ENCODE measurements around the gene TCIRG1. TPM values are rescaled to one million over a fixed set of nuclear protein-coding genes. Genes with fewer than 3 reads are reported as not detected.

The TCIRG1 gene
- total and polyA plus RNA-seq, 12 donors, result 28.4 to 1,150 (median 258) TPM

GRCh38 chr11:68065841-68066240 lies 27.0 kb downstream of the TCIRG1 start:
- no peaks in the 10 kb centered on the region for H3K27me3 ChIP-seq
- H3K4me1 ChIP-seq (replicated peaks in 1 of 2), result no peaks in the 10 kb centered on the region
- no peak for DNase-seq
- TF ChIP-seq POLR2A (IDR thresholded peaks at IDR 0.05), result no peak
- no peaks in the 10 kb centered on the region for H3K9me3 ChIP-seq (replicated peaks in 1 of 3)
- no peak overlapping the region for H3K4me3 ChIP-seq
- WGBS, 4 donors, result 91 to 95% (median 93%) methylated on average over 4 to 5 of the region's 5 CpGs
- intact Hi-C loops (cut with DNase I), result loop anchor here in 1 of 2 donors (10.0 kb wide), 1 partner anchor 129 kb away; no protein-coding TSS in a partner anchor
- no peak overlapping the region for H3K27ac ChIP-seq
- H3K36me3 ChIP-seq (replicated peaks in 1 of 2), result peaks cover 0 to 91% of the 10 kb centered on the region in 2 donors

GRCh38 chr11:68066742-68067141 lies 27.9 kb downstream of the TCIRG1 start:
- intact Hi-C loops (cut with DNase I), result loop anchor here in 1 of 2 donors (10.0 kb wide), 1 partner anchor 128 kb away; no protein-coding TSS in a partner anchor
- peak in 1 of 7 donors; percentile 25 for DNase-seq
- H3K4me1 ChIP-seq (replicated peaks in 1 of 2), result no peaks in the 10 kb centered on the region
- H3K27me3 ChIP-seq, result no peaks in the 10 kb centered on the region
- H3K36me3 ChIP-seq (replicated peaks in 1 of 2), result peaks cover 0 to 91% of the 10 kb centered on the region in 2 donors
- TF ChIP-seq CTCF (IDR thresholded peaks at IDR 0.05), result no peak
- no peak for TF ChIP-seq POLR2A (IDR thresholded peaks at IDR 0.05)
- 73 to 95% (median 90%) methylated on average over 1 to 3 of the region's 3 CpGs for WGBS, 4 donors
- H3K9me3 ChIP-seq (replicated peaks in 1 of 3), result no peaks in the 10 kb centered on the region
- no peak overlapping the region for H3K27ac ChIP-seq
- no peak overlapping the region for H3K4me3 ChIP-seq

GRCh38 chr11:68067991-68068390 lies 29.2 kb downstream of the TCIRG1 start:
- TF ChIP-seq CTCF (IDR thresholded peaks at IDR 0.05) (no peak), POLR2A (IDR thresholded peaks at IDR 0.05) (no peak)
- Histone ChIP-seq H3K27ac (no peak overlapping the region), H3K27me3 (no peaks in the 10 kb centered on the region), H3K4me3 (no peak overlapping the region), H3K4me1 (replicated peaks in 1 of 2) (no peaks in the 10 kb centered on the region), H3K36me3 (replicated peaks in 1 of 2) (peaks cover 0 to 92% of the 10 kb centered on the region in 2 donors), H3K9me3 (replicated peaks in 1 of 3) (no peaks in the 10 kb centered on the region)
- intact Hi-C loops (cut with DNase I), result loop anchor here in 1 of 2 donors (10.0 kb wide), 1 partner anchor 127 kb away; no protein-coding TSS in a partner anchor
- WGBS, 4 donors, result 90 to 92% (median 91%) methylated on average over 5 of the region's 5 CpGs
- no peak for DNase-seq

GRCh38 chr11:68071281-68072048 lies 32.6 kb downstream of the TCIRG1 start:
- no peak overlapping the region for H3K27ac ChIP-seq
- 75 to 84% (median 78%) methylated on average over 3 of the region's 3 CpGs for WGBS, 4 donors
- intact Hi-C loops (cut with DNase I), result no loop called here
- peaks cover 6 to 9% of the 10 kb centered on the region in 2 donors for H3K4me1 ChIP-seq (replicated peaks in 1 of 2)
- H3K27me3 ChIP-seq, result no peaks in the 10 kb centered on the region
- DNase-seq, result peak in 1 of 7 donors; percentile 45
- TF ChIP-seq POLR2A (IDR thresholded peaks at IDR 0.05) (no peak), CTCF (IDR thresholded peaks at IDR 0.05) (no peak)
- peaks cover 0 to 62% of the 10 kb centered on the region in 2 donors for H3K36me3 ChIP-seq (replicated peaks in 1 of 2)
- no peak overlapping the region for H3K4me3 ChIP-seq
- H3K9me3 ChIP-seq (replicated peaks in 1 of 3), result no peaks in the 10 kb centered on the region

Data from adrenal gland (tissue), 12 donors.